GM21367 (cell line): ENCODE data around the gene KIF1A.

Experiments
- ATAC-seq: cut with Tn5 transposase; IDR thresholded peaks from one replicate; pipeline ENCODE4 v1.9.1; 2021; ENCODE audit not compliant: unreplicated experiment

The KIF1A gene

GRCh38 chr2:240819858-240820606 lies at the start of gene KIF1A:
KIF1A (minus strand) TSS chr2:240820219; CDS start chr2:240797752, 22,467 bp downstream.
- no peak for ATAC-seq

GRCh38 chr2:240869109-240869955 lies 49.3 kb upstream of the KIF1A start:
- no peak for ATAC-seq

- no peak for ATAC-seq
These were observed 48.5 kb upstream of the KIF1A start, which contains the start of gene AGXT for GRCh38 chr2:240868286-240869108. AGXT (plus strand) TSS chr2:240868824; CDS start chr2:240868866, 42 bp downstream.

- no peak for ATAC-seq
These were observed 45.4 kb upstream of the KIF1A start for GRCh38 chr2:240865391-240865790.

DNA sequence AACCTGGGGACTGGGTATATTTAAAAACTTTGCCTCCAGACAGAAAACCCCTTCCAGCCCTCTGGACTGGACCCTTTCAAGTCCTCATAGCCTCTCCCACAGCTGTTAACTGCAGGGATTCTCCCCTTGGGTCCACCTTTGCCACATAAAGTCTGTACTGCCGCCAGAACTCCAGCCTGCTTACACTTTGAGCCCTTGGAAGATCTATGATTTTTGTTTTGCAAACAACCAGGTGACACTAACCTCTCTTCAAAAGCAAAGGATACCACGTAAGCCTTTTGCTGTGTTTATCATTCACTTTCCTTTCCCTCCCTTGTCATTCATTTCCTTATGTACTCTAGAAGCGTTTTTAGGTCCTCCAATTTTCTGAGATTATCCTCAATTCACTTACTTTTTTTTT lies 44.5 kb upstream of the KIF1A start:
- ATAC-seq, result no peak

DNA sequence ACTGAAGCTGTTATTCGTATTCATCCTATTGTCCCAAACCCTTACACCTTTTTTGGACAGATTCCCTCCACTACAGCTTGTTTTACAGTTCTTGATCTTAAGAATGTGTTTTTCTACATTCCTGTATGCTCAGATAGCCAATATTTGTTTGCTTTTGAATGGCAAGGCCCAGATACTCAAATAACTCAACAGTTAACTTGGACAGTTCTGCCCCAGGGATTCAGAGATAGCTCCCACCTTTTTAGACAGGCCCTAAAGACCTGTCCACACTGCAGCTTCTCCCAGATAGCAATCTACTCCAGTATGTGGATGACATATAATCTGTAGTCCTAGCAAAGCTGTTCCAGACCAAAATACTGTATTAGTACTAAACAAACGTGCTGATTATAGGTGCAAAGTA lies 41.5 kb upstream of the KIF1A start:
- no peak for ATAC-seq

GRCh38 chr2:240858871-240859270 lies 38.9 kb upstream of the KIF1A start:
- no peak for ATAC-seq

GRCh38 chr2:240858321-240858720 lies 38.3 kb upstream of the KIF1A start:
- ATAC-seq, result no peak

- ATAC-seq, result no peak
These were observed 37.3 kb upstream of the KIF1A start for GRCh38 chr2:240857039-240858008.

DNA sequence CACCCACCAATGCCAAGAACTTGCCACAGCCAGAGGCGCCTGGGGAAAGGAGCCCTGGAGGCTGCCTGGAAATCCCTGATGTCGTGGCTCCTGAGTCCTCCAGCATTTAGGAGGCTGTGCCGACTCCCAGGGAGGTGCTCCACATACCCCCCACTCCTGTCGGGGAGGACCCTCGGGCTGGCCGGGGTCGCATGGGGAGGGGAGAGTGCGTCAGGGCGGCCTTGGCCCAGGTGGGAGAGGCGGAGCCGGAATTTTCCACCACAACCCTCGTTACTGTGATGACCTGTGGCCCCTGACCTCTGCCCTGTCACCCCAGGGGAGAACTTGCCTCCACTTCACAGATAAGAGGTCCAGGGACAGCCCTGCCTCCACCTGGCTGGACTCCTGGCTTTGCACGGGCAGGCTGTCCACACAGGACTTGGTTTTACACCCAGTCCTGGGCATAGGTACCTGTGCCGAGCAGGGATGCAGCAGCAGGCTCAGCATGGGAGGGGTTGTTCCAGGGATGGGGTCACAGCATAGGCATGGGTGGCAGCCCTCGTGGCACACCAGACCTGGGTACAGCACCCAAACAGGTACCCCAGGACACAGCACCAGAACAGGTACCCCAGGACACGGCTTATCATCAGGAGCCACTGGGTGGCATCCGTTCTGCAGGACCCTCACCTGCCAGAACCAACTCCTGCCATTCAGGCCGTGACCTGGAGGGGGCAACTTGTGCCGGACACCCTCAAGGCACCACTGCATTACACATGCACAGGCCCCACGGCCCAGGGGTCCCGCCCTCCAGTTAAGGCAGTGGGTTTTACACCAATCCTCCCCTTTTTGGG lies 36.3 kb upstream of the KIF1A start:
- no peak for ATAC-seq

- no peak for ATAC-seq
These were observed 35.7 kb upstream of the KIF1A start for GRCh38 chr2:240855670-240856069.

- ATAC-seq, result no peak
These were observed 32.8 kb upstream of the KIF1A start for GRCh38 chr2:240852671-240853314.

DNA sequence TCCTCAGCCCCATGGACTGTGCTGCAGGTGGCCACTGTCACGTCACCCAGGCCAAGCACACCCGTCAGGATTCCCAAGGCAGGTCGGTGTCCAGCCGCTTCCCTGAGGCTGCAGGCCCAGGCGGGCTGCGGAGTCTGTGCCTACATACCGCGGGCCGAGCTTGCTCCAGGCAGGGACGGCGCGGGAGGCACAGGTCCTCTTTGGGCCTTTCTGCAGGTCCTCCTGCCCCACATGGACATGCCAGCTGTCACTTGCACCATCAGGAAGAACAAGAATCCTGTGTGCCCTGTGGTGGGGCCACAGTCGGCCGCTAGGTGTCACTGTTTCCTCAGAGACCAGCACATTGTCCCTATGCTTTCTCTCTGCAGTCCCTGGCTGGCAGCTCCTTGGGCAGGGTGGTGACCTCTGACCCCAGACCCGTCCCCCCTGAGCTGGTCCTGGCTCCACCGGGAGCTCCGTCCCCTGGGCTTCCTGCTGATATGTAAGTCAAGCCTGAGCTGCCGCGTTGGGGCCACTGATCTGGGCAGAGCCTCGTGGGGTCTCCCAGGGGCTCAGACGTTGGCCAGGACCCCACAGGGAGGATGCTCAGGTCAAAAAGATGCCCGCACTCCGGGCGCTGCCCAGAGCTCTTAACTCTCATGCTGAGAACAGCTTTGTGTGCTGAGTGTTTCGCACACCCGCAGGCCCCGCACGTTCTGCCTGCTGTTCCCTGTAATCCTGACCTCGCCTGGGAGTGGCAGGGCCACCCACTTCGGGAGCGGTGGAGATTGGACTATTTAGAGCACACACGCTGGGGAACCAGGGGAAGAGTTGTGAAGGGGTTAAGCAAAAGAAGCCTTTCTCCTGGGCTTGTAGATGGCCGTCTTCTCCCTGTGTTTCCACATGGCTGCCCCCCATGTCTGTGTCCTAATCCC lies 31.3 kb upstream of the KIF1A start:
- no peak for ATAC-seq

GRCh38 chr2:240850756-240851077 lies 30.7 kb upstream of the KIF1A start:
- no peak for ATAC-seq

DNA sequence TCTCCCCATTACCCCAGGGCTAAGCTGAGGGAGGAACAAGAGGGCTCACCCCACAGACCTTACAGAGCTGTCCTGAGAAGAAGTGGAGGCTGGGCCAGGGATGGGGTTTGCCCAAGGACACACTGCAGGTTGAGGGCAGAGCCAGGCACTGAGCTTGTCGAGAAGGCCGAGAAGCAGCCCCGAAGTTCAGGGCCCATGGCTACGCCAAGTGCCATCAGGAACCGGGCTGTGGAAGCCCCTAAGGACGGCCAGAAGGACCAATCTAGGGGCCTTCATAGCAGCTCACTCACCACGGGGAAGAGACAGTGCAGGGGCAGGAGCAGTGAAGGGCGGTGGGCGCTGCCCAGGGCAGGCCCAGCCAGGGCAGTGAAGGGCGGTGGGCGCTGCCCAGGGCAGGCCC lies 30.0 kb upstream of the KIF1A start:
- no peak for ATAC-seq

DNA sequence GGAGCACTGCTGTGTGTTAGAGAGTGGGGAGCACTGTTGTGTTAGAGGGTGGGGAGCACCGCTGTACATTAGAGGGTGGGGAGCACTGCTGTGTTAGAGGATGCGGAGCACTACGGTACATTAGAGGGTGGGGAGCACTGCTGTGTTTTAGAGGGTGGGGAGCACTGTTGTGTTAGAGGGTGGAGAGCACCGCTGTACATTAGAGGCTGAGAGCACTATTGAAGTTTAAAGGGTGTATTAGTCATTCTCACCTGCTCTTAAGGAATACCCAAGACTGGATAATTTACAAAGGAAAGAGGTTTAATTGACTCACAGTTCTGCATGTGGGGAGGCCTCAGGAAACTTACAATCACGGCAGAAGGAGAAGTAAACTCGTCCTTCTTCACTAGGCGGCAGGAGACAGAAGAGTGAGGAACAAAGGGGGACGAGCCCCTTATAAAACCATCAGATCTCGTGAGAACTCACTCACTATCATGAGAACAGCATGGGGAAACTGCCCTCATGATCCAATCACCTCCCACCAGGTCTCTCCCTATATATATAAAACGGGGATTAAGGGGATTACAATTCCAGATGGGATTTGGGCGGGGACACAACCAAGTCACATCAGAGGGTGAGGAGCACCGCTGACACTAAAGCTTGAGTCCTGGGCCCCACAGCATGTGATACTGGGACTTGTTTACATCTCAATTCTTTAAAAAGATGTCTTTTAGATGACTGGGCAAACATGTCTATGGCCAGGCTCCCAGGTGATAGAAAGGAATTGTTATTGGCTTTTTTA lies 29.1 kb upstream of the KIF1A start:
- ATAC-seq, result no peak

DNA sequence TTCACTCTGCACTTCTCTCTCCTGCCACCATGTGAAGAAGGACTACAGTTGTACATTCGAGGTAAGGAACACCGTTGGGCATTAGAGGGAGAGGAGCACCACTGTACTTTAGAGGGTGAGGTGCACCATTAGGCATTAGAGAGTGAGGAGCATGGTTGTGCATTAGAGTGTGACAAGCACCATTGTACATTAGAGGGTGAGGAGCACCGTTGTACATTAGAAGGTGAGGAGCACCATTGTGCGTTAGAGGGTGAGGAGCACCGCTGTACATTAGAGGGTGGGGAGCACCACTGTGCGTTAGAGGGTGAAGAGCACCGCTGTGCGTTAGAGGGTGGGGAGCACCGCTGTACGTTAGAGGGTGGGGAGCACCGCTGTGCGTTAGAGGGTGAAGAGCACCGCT lies 27.8 kb upstream of the KIF1A start:
- ATAC-seq, result no peak
